H9 (cell line): Measurements from ENCODE around the gene KCND2. TPM values are rescaled to one million over a fixed set of nuclear protein-coding genes. Genes with fewer than 3 reads are reported as not detected.

Source experiments
- DNase-seq: peaks from one replicate; pipeline ENCODE4 v3.0.0-alpha.2; 2017
- H2AFZ ChIP-seq: one replicate; pipeline ENCODE4 v1.6.1; 2013; ENCODE audit warnings: mild to moderate bottlenecking, low read length, control low read depth, moderate library complexity
- H2AK5ac ChIP-seq: 2 replicates; pipeline ENCODE4 v1.6.1; 2013; ENCODE audit warnings: low read length, control low read depth, mixed read lengths; ENCODE audit not compliant: insufficient read length
- H2BK120ac ChIP-seq: one replicate; pipeline ENCODE4 v1.6.1; 2013; ENCODE audit warnings: low read depth, mild to moderate bottlenecking, low read length, control low read depth, inconsistent platforms; ENCODE audit not compliant: poor library complexity, severe bottlenecking
- H2BK12ac ChIP-seq: 2 replicates; pipeline ENCODE4 v1.6.1; 2013; ENCODE audit warnings: low read length, control low read depth, mixed read lengths, low read depth; ENCODE audit not compliant: insufficient read length
- H2BK15ac ChIP-seq: 2 replicates; pipeline ENCODE4 v1.6.1; 2013; ENCODE audit warnings: low read depth, low read length, control low read depth
- H2BK20ac ChIP-seq: one replicate; pipeline ENCODE4 v1.6.1; 2013; ENCODE audit warnings: low read depth, mild to moderate bottlenecking, low read length, control low read depth, inconsistent platforms; ENCODE audit not compliant: poor library complexity, severe bottlenecking
- H2BK5ac ChIP-seq: 2 replicates; pipeline ENCODE4 v1.6.1; 2013; ENCODE audit warnings: low read length, control low read depth, mixed read lengths; ENCODE audit not compliant: insufficient read length
- H3K14ac ChIP-seq: 2 replicates; pipeline ENCODE4 v1.6.1; 2013; ENCODE audit warnings: low read length, control low read depth; ENCODE audit not compliant: insufficient read depth
- H3K18ac ChIP-seq: 2 replicates; pipeline ENCODE4 v1.6.1; 2013; ENCODE audit warnings: low read depth, mild to moderate bottlenecking, mixed read lengths, low read length, control low read depth; ENCODE audit not compliant: insufficient read length
- H3K23ac ChIP-seq: 2 replicates; pipeline ENCODE4 v1.6.1; 2013; ENCODE audit warnings: low read length, control low read depth, mixed read lengths, low read depth; ENCODE audit not compliant: insufficient read length
- H3K23me2 ChIP-seq: 2 replicates; pipeline ENCODE4 v1.6.1; 2013; ENCODE audit warnings: low read depth, mild to moderate bottlenecking, mixed read lengths, low read length, control low read depth; ENCODE audit not compliant: insufficient read length, poor library complexity, severe bottlenecking
- H3K27ac ChIP-seq: 2 replicates; pipeline ENCODE4 v1.5.1; 2013; ENCODE audit warnings: low read length, control low read depth, mixed read lengths, low read depth; ENCODE audit not compliant: insufficient read length
- H3K27me3 ChIP-seq: 2 replicates; pipeline ENCODE4 v1.6.1; 2013; ENCODE audit warnings: low read length, control low read depth, inconsistent platforms; ENCODE audit not compliant: insufficient read depth
- H3K4ac ChIP-seq: 2 replicates; pipeline ENCODE4 v1.6.1; 2013; ENCODE audit warnings: low read depth, mild to moderate bottlenecking, control low read depth, inconsistent platforms, low read length, moderate library complexity
- H3K4me1 ChIP-seq: 2 replicates; pipeline ENCODE4 v1.6.1; 2013; ENCODE audit warnings: low read length, control low read depth, inconsistent platforms; ENCODE audit not compliant: insufficient read depth
- H3K4me2 ChIP-seq: 2 replicates; pipeline ENCODE4 v1.6.1; 2013; ENCODE audit warnings: low read length, control low read depth, mixed read lengths; ENCODE audit not compliant: insufficient read length, insufficient read depth
- H3K56ac ChIP-seq: 2 replicates; pipeline ENCODE4 v1.6.1; 2013; ENCODE audit warnings: low read depth, mild to moderate bottlenecking, mixed read lengths, low read length, control low read depth; ENCODE audit not compliant: insufficient read length
- H3K79me1 ChIP-seq: 2 replicates; pipeline ENCODE4 v1.6.1; 2013; ENCODE audit warnings: low read depth, mild to moderate bottlenecking, moderate library complexity, low read length, control low read depth, inconsistent platforms; ENCODE audit not compliant: insufficient read depth, poor library complexity, severe bottlenecking
- H3K79me2 ChIP-seq: 2 replicates; pipeline ENCODE4 v1.6.1; 2013; ENCODE audit warnings: low read length, control low read depth, inconsistent platforms; ENCODE audit not compliant: insufficient read depth
- H3K9ac ChIP-seq: 2 replicates; pipeline ENCODE4 v1.6.1; 2013; ENCODE audit warnings: low read length, control low read depth, mixed read lengths; ENCODE audit not compliant: insufficient read length; ENCODE audit errors: extremely low read depth
- H3K9me3 ChIP-seq: one replicate; pipeline ENCODE4 v1.6.1; 2013; ENCODE audit warnings: low read depth, low read length, inconsistent platforms; ENCODE audit not compliant: control insufficient read depth
- H3T11ph ChIP-seq: one replicate; pipeline ENCODE4 v1.6.1; 2013; ENCODE audit warnings: mild to moderate bottlenecking, low read length, control low read depth, inconsistent platforms
- H4K20me1 ChIP-seq: one replicate; pipeline ENCODE4 v1.6.1; 2013; ENCODE audit not compliant: control insufficient read depth, insufficient read length, insufficient read depth
- H4K5ac ChIP-seq: 2 replicates; pipeline ENCODE4 v1.6.1; 2013; ENCODE audit warnings: low read depth, mild to moderate bottlenecking, mixed read lengths, low read length, control low read depth; ENCODE audit not compliant: insufficient read length
- H4K8ac ChIP-seq: replicated peaks from 2 replicates; pipeline ENCODE4 v1.6.1; 2013; ENCODE audit warnings: low read length, control low read depth, mixed read lengths, low read depth; ENCODE audit not compliant: insufficient read length
- H4K91ac ChIP-seq: 2 replicates; pipeline ENCODE4 v1.6.1; 2013; ENCODE audit warnings: low read depth, mild to moderate bottlenecking, moderate library complexity, mixed read lengths, low read length, control low read depth; ENCODE audit not compliant: insufficient read length
- H3K27ac Mint-ChIP-seq, 3 experiments: 2 replicates in 2 of 3; 3 replicates in 1 of 3; pipeline ENCODE4 v1.8.0; 2020 to 2021; ENCODE audit warnings: mixed read lengths in 3 of 3, mild to moderate bottlenecking in 1 of 3, moderate library complexity in 1 of 3
- H3K27me3 Mint-ChIP-seq: 2 replicates; pipeline ENCODE4 v1.8.0; 2021; ENCODE audit warnings: low read depth, mild to moderate bottlenecking, moderate library complexity, mixed read lengths
- H3K36me3 Mint-ChIP-seq, 3 experiments: 2 replicates in 2 of 3; 3 replicates in 1 of 3; pipeline ENCODE4 v1.8.0; 2020 to 2021; ENCODE audit warnings: low read depth in 3 of 3, mixed read lengths in 3 of 3; ENCODE audit not compliant: insufficient read depth in 1 of 3
- H3K4me1 Mint-ChIP-seq, 2 experiments: 2 replicates each; pipeline ENCODE4 v1.8.0; 2020; ENCODE audit warnings: mixed read lengths in 2 of 2
- H3K4me3 Mint-ChIP-seq, 2 experiments: 2 replicates in 1 of 2; 3 replicates in 1 of 2; pipeline ENCODE4 v1.8.0; 2020 to 2021; ENCODE audit warnings: mild to moderate bottlenecking in 2 of 2, mixed read lengths in 2 of 2, moderate library complexity in 1 of 2
- H3K9me3 Mint-ChIP-seq, 2 experiments: 2 replicates in 1 of 2; 3 replicates in 1 of 2; pipeline ENCODE4 v1.8.0; 2020; ENCODE audit warnings: mild to moderate bottlenecking in 2 of 2, mixed read lengths in 2 of 2, moderate library complexity in 1 of 2
- WGBS: extraction: QIAGEN DNeasy Blood & Tissue Kit; methylation state at CpG from one replicate; pipeline ENCODE4 v1.1.7; 2013; ENCODE audit warnings: missing lambda C conversion rate, low lambda C conversion rate, mixed read lengths; ENCODE audit not compliant: insufficient read length; ENCODE audit errors: extremely low coverage; 5-methylcytosine and 5-hydroxymethylcytosine counted together
- total RNA-seq: library from RNA; stranded (reverse); gene quantifications from 2 replicates; pipeline ENCODE4 v1.2.1, GENCODE V29; 2021
- TF ChIP-seq, protein P1 (sequence below): fragments of 200-600 bp; sonication (generic); conservative IDR thresholded peaks from 3 replicates; pipeline ENCODE4 v1.8.0; 2021; ENCODE audit warnings: antibody characterized with exemption, mild to moderate bottlenecking

KCND2 gene
- total RNA-seq, 1 experiment from 2014 or later, result 6.4 TPM

DNA sequence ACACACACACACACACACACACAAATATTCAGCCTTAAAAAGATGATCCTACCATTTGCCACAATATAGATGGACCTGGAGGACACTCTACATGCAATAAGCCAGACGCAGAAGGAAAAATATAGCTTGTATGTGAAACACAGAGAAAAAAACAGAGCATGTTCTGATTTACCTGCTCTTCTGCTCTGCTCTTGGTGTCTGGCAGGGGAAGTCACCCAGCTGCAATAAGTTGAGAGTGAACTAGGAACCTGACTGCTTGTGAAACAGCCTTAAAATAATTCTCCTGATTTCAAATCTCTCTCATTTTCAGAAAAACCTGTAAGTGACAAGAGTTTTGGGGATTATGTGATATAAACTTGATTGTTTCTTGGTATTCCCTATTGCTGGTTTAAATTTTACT, 31.0 kb upstream of the KCND2 start:
- Histone ChIP-seq H2AFZ (no peak overlapping the region), H3K4me2 (no peak overlapping the region), H2BK20ac (no peak overlapping the region), H3K56ac (no peak overlapping the region), H3K9ac (no peak overlapping the region), H4K8ac (no peak overlapping the region), H4K5ac (no peak overlapping the region), H2BK12ac (no peak overlapping the region), H3K27ac (no peak overlapping the region), H3K9me3 (no peaks in the 10 kb centered on the region), H3K18ac (no peak overlapping the region), H3K79me1 (no peaks in the 10 kb centered on the region), H3K27me3 (no peaks in the 10 kb centered on the region), H4K20me1 (no peaks in the 10 kb centered on the region), H3K79me2 (no peaks in the 10 kb centered on the region), H3K23me2 (no peaks in the 10 kb centered on the region), H3T11ph (no peak overlapping the region), H3K4me1 (no peaks in the 10 kb centered on the region), H4K91ac (no peak overlapping the region), H2BK15ac (no peak overlapping the region), H2BK5ac (no peak overlapping the region), H2AK5ac (no peak overlapping the region), H3K23ac (no peak overlapping the region), H2BK120ac (no peak overlapping the region), H3K14ac (no peak overlapping the region), H3K4ac (no peak overlapping the region)
- Mint-ChIP-seq H3K4me3 (no peak overlapping the region), H3K27me3 (no peaks in the 10 kb centered on the region), H3K36me3 (peaks cover 7 to 20% (median 14%) of the 10 kb centered on the region in 3 experiments), H3K27ac (no peak overlapping the region), H3K4me1 (peaks cover 3 to 4% of the 10 kb centered on the region in 2 experiments; a peak in 3 of 4 replicates), H3K9me3 (peaks cover 17 to 22% of the 10 kb centered on the region in 2 experiments)
- TF ChIP-seq, protein P1, sequence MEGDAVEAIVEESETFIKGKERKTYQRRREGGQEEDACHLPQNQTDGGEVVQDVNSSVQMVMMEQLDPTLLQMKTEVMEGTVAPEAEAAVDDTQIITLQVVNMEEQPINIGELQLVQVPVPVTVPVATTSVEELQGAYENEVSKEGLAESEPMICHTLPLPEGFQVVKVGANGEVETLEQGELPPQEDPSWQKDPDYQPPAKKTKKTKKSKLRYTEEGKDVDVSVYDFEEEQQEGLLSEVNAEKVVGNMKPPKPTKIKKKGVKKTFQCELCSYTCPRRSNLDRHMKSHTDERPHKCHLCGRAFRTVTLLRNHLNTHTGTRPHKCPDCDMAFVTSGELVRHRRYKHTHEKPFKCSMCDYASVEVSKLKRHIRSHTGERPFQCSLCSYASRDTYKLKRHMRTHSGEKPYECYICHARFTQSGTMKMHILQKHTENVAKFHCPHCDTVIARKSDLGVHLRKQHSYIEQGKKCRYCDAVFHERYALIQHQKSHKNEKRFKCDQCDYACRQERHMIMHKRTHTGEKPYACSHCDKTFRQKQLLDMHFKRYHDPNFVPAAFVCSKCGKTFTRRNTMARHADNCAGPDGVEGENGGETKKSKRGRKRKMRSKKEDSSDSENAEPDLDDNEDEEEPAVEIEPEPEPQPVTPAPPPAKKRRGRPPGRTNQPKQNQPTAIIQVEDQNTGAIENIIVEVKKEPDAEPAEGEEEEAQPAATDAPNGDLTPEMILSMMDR, result no peak
- WGBS, result no CpG with 5 or more reads among the region's 1 CpG
- DNase-seq, result no peak
